ENCODE data around the gene BICRAL.
"Not testable (repeated sequence)": the region's sequence is repeated elsewhere in the genome, so short reads cannot be mapped to it uniquely, and the experiment has no call there.

The BICRAL gene

DNA sequence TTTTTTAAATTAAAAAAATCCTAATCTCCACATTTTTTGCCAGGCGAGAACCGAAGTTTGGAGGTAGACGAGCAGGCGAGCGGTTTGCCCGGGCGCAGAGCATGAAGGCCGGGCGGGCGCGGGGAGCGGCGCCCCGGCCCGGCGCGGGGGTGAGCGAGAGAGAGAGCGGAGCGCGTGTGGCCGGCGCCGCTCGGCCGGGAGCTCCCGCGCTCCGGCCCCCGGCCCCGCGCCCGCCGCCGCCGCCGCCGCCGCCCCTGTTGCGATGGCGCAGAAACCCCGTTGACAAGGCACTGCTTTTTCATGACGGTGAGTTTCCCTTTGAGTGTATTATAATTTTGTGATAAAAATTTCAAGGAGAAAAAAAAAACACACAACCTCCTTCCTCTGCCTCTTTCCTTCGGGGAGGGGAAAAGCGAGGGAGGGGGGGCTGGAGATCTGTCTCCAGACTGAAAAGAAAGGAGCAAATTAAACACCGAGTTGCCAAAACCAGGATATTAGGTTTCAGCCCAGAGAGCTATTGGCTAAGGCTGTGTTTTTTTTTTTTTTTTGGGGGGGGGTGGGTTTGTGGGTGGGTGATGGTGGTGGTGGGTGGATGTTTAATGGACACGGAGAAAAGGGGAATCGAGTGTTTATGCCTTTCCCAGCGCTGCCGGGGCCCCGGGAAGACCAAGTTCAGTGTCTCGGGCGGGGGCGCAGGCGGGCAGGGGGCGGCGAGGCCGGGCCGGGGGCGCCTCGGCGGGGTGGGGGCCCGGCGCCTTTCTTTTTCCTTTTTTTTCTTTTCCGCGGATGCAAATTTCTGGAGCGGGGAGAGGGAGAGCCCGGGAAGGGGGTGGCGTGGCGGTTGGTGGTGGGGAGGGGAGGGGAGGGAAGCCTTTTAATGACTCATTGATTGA lies at the start of gene BICRAL:
BICRAL (plus strand) TSS at position 257 of the 893 bp plus-strand sequence. CDS start 39,971 bp downstream, outside the sequence.
- DNase-seq (ENCODE audit: low read depth in 2 of 2) = peak; percentile 23 to 74

- not testable (repeated sequence) for DNase-seq (ENCODE audit: low read depth in 2 of 2)
Measured at GRCh38 chr6:42733867-42734481, 47.9 kb upstream of the BICRAL start.

DNA sequence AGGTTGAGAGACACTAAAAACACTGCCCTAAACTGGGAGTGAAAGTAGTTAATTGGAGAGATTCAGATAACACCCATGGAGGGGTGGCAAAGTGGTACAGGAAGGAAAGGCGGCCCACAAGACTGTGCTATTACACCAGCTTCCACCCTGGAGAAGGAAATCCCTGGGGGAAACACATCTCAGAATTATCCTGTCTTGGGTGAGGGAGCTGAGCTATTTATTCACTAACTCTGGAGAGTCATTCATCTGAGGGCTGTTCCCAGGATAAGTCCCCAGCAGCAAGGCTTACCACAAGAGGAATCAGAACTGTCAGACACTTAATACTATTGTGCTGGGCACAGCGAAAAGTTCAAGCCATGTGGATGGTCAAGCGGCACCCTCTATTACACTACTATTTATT lies 45.9 kb upstream of the BICRAL start:
- DNase-seq (ENCODE audit: low read depth in 2 of 2) = no peak

- no peak for DNase-seq (ENCODE audit: low read depth in 2 of 2)
Measured at GRCh38 chr6:42740725-42741124, 41.1 kb upstream of the BICRAL start.

DNA sequence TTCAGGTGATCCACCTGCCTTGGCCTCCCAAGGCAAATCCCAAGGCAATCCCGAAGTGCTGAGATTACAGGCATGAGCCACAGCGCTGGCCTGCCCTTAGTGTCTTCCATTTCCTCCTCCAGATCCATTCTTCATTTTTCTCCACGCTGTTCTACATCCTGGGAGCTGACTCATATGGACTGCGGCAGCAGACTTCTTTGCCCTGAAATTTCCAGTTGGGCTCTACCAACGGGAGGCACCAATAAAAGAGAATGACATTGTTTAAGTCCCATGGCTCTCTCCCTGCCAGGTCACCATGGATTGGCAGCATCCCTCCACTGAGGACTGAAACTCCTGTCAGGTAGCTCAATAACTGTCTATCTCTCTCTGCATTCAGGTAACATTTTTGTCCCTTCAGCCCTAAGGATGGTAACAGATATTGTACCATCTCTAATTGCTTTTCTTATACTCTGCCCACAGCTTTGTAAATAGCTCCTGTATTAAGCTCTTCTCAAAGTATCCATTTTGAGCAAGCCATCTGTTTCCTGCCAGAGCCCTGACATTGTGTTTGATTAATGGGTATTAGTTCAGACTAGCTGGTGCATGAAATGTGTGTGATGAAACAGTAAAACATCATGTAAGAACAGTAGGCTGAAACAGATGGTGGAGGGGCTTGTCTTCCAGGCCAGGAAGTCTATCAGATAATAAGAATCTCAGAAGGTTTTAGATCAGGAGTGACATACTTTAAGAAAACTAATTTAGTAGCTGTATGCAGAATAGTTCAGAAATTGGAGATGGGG lies 39.5 kb upstream of the BICRAL start:
- no peak for DNase-seq (ENCODE audit: low read depth in 2 of 2)

DNA sequence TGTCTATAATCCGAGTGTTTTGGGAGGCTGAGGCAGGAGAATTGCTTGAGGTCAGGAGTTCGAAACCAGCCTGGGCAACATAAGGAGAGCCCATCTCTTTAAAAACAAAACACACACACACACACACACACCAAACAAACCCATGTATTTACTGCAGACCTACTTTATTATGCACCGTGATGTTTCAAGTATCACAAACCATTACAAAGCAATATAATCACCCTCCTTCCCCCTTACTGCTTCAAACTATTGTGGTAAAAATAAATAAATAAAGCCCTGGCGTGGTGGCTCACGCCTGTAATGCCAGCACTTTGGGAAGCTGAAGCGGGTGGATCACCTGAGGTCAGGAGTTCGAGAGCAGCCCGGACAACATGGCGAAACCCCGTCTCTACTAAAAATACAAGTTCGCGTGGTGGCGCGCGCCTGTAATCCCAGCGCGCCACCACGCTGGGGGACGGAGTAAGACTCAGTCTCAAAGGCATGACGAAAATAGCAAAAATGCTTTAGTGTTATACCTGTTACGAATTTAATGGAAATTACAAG lies 37.4 kb upstream of the BICRAL start:
- no peak for DNase-seq (ENCODE audit: low read depth in 2 of 2)

DNA sequence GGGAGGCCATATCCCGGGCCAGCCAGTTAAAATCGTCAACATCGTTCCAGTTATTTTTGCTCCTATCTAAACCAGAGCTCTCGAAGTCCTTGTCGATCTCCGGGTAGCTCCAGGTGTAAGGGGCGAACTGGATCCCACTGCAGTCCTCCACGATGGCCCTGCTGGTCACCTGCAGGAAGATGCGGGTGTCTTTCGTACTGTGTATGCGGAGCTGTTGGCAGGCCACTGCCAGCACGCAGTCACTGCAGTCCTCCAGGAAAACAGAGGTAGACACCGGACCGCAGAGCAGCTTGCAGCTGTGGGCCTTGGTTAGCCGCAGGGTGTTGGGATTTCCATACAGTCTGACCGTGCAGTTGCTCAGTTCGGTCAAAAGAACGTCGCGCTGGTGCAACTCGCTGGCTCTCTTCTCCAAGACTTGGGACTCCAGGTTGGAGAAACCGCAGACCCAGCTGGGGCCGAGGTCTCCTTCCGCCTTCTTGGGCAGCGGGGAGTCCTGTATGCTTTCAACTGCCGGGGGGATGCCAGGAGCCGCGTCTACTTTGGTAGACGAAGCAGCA lies 36.7 kb upstream of the BICRAL start:
- DNase-seq (ENCODE audit: low read depth in 2 of 2) = no peak

DNA sequence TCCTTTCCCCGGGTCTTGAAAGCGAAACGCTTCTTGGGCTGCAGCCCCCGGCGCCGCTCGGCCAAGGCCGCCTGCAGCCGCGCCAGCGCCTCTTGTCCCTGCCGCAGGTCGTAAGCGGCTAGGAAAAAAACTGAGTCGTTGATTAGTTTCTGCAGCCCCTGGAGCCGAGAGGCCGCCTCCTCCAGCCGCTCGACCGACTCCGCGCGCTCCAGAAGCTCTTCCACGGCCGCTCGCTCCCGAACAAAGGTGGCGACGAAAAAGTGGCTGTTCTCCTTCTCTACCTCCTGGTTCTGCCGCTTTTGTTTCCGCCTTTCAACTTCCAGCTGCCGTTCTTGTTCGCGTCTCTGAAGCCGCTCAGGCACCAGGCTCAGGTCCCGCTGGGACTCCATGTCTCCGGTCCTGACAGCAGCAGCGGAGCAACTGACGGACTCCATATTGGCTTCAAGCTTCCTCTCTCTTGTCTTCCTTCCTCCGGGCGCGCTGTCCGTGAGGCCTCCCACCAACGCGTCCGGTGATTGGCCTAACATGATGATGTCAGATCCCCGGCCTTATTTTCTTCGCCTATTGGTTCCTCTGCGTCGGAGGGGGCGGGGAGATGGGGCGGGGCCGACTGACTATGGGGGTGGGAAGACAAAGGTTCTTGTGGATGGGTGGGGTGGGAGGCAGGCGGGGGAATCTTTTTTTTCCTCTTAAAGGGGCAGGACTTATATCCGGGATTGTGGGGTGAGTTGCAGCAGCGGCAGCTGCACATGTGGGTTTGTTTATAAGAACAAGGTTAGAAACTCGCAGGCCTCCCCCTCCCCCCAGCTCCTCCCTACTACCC lies 36.0 kb upstream of the BICRAL start, which contains the start of gene TBCC:
TBCC (minus strand) TSS at position 464 of the 823 bp plus-strand sequence; CDS start at position 434, 30 bp downstream.
- peak; percentile 86 to 90 for DNase-seq (ENCODE audit: low read depth in 2 of 2)

DNA sequence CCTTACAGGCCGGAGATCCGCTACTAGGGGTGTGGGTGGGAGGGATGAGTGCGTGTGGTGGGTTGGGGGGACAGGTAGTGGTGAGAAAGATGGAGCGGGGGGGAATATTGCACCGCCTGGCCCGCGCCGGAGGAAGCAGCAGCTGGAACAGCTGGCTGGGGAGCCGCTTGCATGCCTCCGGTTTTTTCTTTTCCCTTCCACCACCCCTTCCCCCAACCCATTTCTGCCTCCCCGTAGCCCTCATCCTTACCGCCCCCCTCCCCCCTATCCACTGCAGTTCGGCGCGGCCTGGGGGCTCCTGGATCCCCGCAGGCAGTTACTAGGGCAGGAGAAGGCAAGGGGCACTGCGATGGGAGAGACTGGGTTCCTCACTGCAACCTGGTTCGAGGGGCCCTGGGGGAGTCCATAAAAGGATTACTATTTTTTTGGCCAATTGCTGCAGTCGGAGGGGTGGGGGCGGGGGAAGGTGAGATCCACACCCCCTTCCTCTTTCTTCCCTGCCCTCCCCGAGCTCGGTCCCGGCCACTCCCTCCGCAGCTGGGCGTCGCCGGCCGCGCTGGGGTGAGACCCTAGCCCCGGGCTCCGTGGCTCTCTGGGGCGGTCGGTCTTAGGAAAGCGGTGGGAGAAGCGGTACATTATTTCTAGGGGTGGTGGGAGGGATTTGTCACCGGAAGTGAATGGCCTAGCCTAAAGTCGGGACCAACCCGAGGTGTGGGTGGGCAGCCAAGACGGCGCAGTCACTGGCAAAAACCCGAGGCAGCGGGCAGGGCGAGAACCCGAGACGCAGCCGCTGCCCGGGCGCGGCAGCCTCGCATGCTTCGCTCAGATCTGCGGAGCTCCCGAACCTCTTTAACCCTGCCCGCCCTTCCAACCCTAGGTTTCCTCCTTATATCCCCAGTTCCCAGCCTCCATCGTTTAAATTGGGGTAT lies 35.1 kb upstream of the BICRAL start:
- peak; percentile 62 to 72 for DNase-seq (ENCODE audit: low read depth in 2 of 2)

- DNase-seq (ENCODE audit: low read depth in 2 of 2) = no peak
Measured at GRCh38 chr6:42748203-42748898, 33.5 kb upstream of the BICRAL start.

GRCh38 chr6:42751055-42751454 lies 30.8 kb upstream of the BICRAL start:
- no peak for DNase-seq (ENCODE audit: low read depth in 2 of 2)

GRCh38 chr6:42754759-42755158 lies 27.1 kb upstream of the BICRAL start:
- DNase-seq (ENCODE audit: low read depth in 2 of 2) = no peak

- DNase-seq (ENCODE audit: low read depth in 2 of 2) = no peak
Measured at GRCh38 chr6:42756722-42757121, 25.1 kb upstream of the BICRAL start.

DNA sequence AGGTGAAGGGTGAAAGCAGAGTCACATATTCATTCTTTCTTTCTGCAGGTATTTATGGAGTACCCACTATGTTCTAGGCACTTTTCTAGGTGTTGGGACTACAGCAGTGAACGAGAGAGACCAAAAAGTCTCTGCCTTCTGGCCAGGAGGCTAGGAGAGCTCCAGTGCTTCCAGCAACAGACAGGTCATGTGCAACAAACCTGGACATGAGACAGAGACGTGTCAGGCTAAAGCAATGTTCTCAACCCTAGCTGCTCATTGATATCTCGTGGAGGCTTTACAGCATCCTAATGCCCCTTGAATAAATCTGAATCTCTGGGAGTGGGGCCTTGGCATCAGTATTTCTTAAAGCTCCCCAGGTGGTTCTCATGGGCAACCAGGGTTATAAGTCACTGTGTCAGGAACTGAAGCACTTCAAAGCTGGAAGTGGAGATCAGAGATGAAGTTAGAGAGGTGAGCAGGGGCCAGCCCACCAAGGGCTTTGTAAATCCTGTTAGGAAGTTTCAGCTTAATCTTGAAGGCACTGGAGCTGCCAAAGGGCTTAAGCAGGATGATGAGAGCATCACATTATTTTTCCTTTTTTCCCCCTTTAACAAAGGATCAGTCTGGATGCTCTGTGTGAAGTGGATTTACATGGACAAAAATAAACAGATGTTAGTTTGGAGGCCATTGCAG lies 23.0 kb upstream of the BICRAL start:
- DNase-seq (ENCODE audit: low read depth in 2 of 2) = no peak

GRCh38 chr6:42761287-42762067 lies 20.4 kb upstream of the BICRAL start:
- DNase-seq (ENCODE audit: low read depth in 2 of 2) = no peak

DNA sequence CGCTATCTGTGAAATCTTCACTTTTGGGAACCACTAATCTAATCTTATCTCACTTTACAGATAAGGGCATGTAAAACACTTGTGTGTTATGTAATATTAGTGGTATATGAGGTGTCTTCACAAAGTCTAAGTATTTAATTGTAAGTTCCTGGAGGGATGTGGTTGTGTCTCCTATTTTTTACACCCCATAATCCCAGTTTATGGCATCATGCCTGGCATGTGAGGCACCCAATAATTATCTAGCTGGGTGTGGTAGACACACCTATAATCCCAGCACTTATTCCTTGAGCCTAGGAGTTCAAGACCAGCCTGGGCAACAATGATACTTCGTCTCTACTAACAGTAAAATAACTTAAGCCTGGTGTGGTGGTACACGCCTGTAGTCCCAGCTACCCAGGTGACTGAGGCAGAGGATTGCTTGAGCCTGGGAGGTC lies 19.4 kb upstream of the BICRAL start:
- no peak for DNase-seq (ENCODE audit: low read depth in 2 of 2)

GRCh38 chr6:42762950-42763349 lies 18.9 kb upstream of the BICRAL start:
- no peak for DNase-seq (ENCODE audit: low read depth in 2 of 2)

Measured in stimulated activated CD4-positive, alpha-beta T cell treated with anti-CD3 and anti-CD28 coated beads, Interleukin-12 subunit alpha, Interleukin-12 subunit beta, amount 100 ng/mL, for 24 hours (primary cell).